Endothelial cell of umbilical vein (primary cell): ENCODE results near the gene C6orf89. TPM values are rescaled to one million over a fixed set of nuclear protein-coding genes. Genes with fewer than 3 reads are reported as not detected.

Source experiments
- BruUV-seq: library from RNA; stranded (reverse); fragments of 400-500 nt; replicated peaks from 2 replicates; lab custom pipeline; 2021; lab: Mats Ljungman, UMichigan
- CTCF ChIA-PET: fragments of 300-600, 350-600 bp; sonication (Branson Sonifier 250); formaldehyde crosslinking; loops from one replicate; lab custom pipeline; 2021; ENCODE audit warnings: antibody characterized with exemption, inconsistent platforms; lab: Charles Lee
- POLR2A ChIA-PET: fragments of 300-600, 350-600 bp; sonication (Branson Sonifier 250); formaldehyde crosslinking; loops from one replicate; lab custom pipeline; 2021; ENCODE audit warnings: antibody characterized with exemption, inconsistent platforms; lab: Charles Lee
- DNase-seq: peaks from one replicate; pipeline ENCODE4 v3.0.0-alpha.2; 2011; ENCODE audit warnings: low read depth, low spot score
- FAIRE-seq: peaks from 2 replicates; lab custom pipeline; 2011; peaks lifted over from hg19 to GRCh38; lab: Jason Lieb, UNC
- H2AFZ ChIP-seq: 2 replicates; pipeline ENCODE4 v1.6.0; 2012; ENCODE audit warnings: low read depth, low read length, control low read depth, inconsistent platforms
- H3K27ac ChIP-seq: 2 replicates; pipeline ENCODE4 v1.5.1; 2011; ENCODE audit warnings: low read depth, mild to moderate bottlenecking, control low read depth, low read length, moderate library complexity; ENCODE audit not compliant: insufficient read depth
- H3K27me3 ChIP-seq, 2 experiments: 2 replicates each; pipeline versions ENCODE4 v1.6.0 to v1.6.1; 2011; ENCODE audit warnings: low read length in 2 of 2, mixed read lengths in 1 of 2; ENCODE audit not compliant: control insufficient read depth in 2 of 2, insufficient read depth in 2 of 2
- H3K36me3 ChIP-seq, 2 experiments: 2 replicates in 1 of 2; 3 replicates in 1 of 2; pipeline ENCODE4 v1.5.1; 2011; ENCODE audit warnings: low read length in 2 of 2, mild to moderate bottlenecking in 1 of 2, moderate library complexity in 1 of 2; ENCODE audit not compliant: control insufficient read depth in 2 of 2, insufficient read depth in 2 of 2; ENCODE audit errors: extremely low read depth in 1 of 2
- H3K4me1 ChIP-seq: 3 replicates; pipeline ENCODE4 v1.5.1; 2011; ENCODE audit warnings: mild to moderate bottlenecking, low read length; ENCODE audit not compliant: control insufficient read depth, insufficient read depth; ENCODE audit errors: extremely low read depth
- H3K4me2 ChIP-seq: 2 replicates; pipeline ENCODE4 v1.6.1; 2011; ENCODE audit warnings: low read length, control low read depth, mixed read lengths; ENCODE audit not compliant: insufficient read depth
- H3K4me3 ChIP-seq, 3 experiments: fragments of 200-600 bp in 1 of 3; sonication (generic), shearing (Covaris generic) in 1 of 3; replicated peaks in 1 of 3; 2 replicates each; pipeline ENCODE4 v1.5.1; 2011 to 2016; ENCODE audit warnings: control low read depth in 3 of 3, low read length in 3 of 3, mild to moderate bottlenecking in 2 of 3, inconsistent platforms in 1 of 3, low read depth in 1 of 3, moderate library complexity in 1 of 3; ENCODE audit not compliant: insufficient read depth in 1 of 3
- H3K79me2 ChIP-seq: 2 replicates; pipeline ENCODE4 v1.6.0; 2012; ENCODE audit warnings: low read length, inconsistent platforms; ENCODE audit not compliant: control insufficient read depth, insufficient read depth
- H3K9ac ChIP-seq: replicated peaks from 2 replicates; pipeline ENCODE3; 2011; ENCODE audit warnings: low read length, control low read depth; ENCODE audit not compliant: insufficient read depth; ENCODE audit errors: extremely low read depth
- H3K9me1 ChIP-seq: replicated peaks from 3 replicates; pipeline ENCODE4 v1.6.0; 2011; ENCODE audit warnings: mild to moderate bottlenecking, low read length; ENCODE audit not compliant: control insufficient read depth, insufficient read depth; ENCODE audit errors: extremely low read depth
- H3K9me3 ChIP-seq: replicated peaks from 2 replicates; pipeline ENCODE4 v1.5.1; 2012; ENCODE audit warnings: low read length, inconsistent platforms; ENCODE audit not compliant: control insufficient read depth, insufficient read depth
- H4K20me1 ChIP-seq: replicated peaks from 2 replicates; pipeline ENCODE3; 2011; ENCODE audit warnings: mild to moderate bottlenecking, low read length; ENCODE audit not compliant: control insufficient read depth, insufficient read depth; ENCODE audit errors: extremely low read depth
- EZH2 ChIP-seq: IDR thresholded peaks from 2 replicates; pipeline ENCODE4 v1.6.1; 2012; ENCODE audit warnings: borderline replicate concordance, low read depth, mild to moderate bottlenecking, moderate library complexity, low read length, inconsistent platforms; ENCODE audit not compliant: severe bottlenecking
- FOS ChIP-seq: IDR thresholded peaks from 2 replicates; pipeline ENCODE4 v1.6.1; 2011; ENCODE audit warnings: mild to moderate bottlenecking, low read length, moderate library complexity, borderline replicate concordance; ENCODE audit not compliant: insufficient read depth
- GATA2 ChIP-seq: IDR thresholded peaks from 2 replicates; pipeline ENCODE4 v1.7.0; 2011; ENCODE audit warnings: low read depth, mild to moderate bottlenecking, moderate library complexity, mixed read lengths, low read length; ENCODE audit not compliant: insufficient read length, insufficient read depth
- JUN ChIP-seq: IDR thresholded peaks from 2 replicates; pipeline ENCODE4 v1.6.1; 2011; ENCODE audit warnings: borderline replicate concordance, low read depth; ENCODE audit not compliant: insufficient read length, insufficient read depth
- MAX ChIP-seq: IDR thresholded peaks from 2 replicates; pipeline ENCODE4 v1.6.1; 2011; ENCODE audit not compliant: insufficient read depth, insufficient read length
- MYC ChIP-seq: IDR thresholded peaks from one replicate; pipeline ENCODE4 v1.6.1; 2011; ENCODE audit warnings: mild to moderate bottlenecking, low read depth, low read length
- POLR2A ChIP-seq: IDR thresholded peaks from 2 replicates; pipeline ENCODE4 v1.6.1; 2012; ENCODE audit warnings: low read depth, mild to moderate bottlenecking, control low read depth, low read length
- POLR2AphosphoS5 ChIP-seq: IDR thresholded peaks from 2 replicates; pipeline ENCODE4 v1.6.1; 2012; ENCODE audit warnings: low read depth, mild to moderate bottlenecking, control low read depth, low read length, moderate library complexity; ENCODE audit not compliant: insufficient read depth
- dilution Hi-C: fragments of 300-500 bp; cut with MboI; formaldehyde crosslinking; loops from one replicate; pipeline ENCODE4 v1.15.0; 2019; ENCODE audit warnings: low sequenced_read_pairs; ENCODE audit not compliant: extremely low pct_ligation_motif_present
- intact Hi-C: fragments of 100-400 bp; cut with micrococcal nuclease; formaldehyde crosslinking; loops from one replicate; pipeline ENCODE4 v1.10.0; 2022
- polyA plus RNA-seq, 4 experiments: library from polyadenylated mRNA; depleted of rRNA in 3 of 4; stranded (reverse) in 3 of 4; unstranded in 1 of 4; fragments of >200 nt; gene quantifications; 2 replicates each; pipeline versions ENCODE4 v1.2.1 to v1.2.3, GENCODE V29; 2011 to 2012; ENCODE audit warnings: missing spikeins in 1 of 4
- total RNA-seq: library from RNA; stranded (reverse); gene quantifications from 2 replicates; pipeline ENCODE4 v1.2.3, GENCODE V29; 2021
- TF ChIP-seq, protein P1 (sequence below), 2 donors: IDR thresholded peaks; 1 replicate in 1 of 2; 2 replicates in 1 of 2; pipeline ENCODE4 v1.5.1; 2011; ENCODE audit warnings: low read length in 2 of 2, mild to moderate bottlenecking in 2 of 2, moderate library complexity in 2 of 2, control low read depth in 1 of 2, inconsistent platforms in 1 of 2, low read depth in 1 of 2; ENCODE audit not compliant: insufficient read depth in 1 of 2; ENCODE audit errors: extremely low read depth in 1 of 2

Gene C6orf89
- total and polyA plus RNA-seq, 2 donors (not counting 3 experiments of a cell fraction or from before 2014, with no cell fraction given) = 18.2 to 34.0 TPM

- H3K4me2 ChIP-seq = no peak overlapping the region
- no peak overlapping the region for H3K9ac ChIP-seq
- no peaks in the 10 kb centered on the region for H3K9me1 ChIP-seq
- no TSS peak for BruUV-seq
- peaks cover 6 to 7% of the 10 kb centered on the region in 2 experiments for H3K36me3 ChIP-seq
- no peak overlapping the region for H3K27ac ChIP-seq
- FAIRE-seq (no peak), DNase-seq (no peak)
- dilution Hi-C loops = no loop called here
- CTCF ChIA-PET = interaction anchor here (0.9 to 1.1 kb wide), 2 partner anchors 10 to 94 kb away, joined by 4 read pairs; no protein-coding TSS in a partner anchor
- no peaks in the 10 kb centered on the region for H4K20me1 ChIP-seq
- H3K9me3 ChIP-seq = no peaks in the 10 kb centered on the region
- TF ChIP-seq MYC (no peak), POLR2AphosphoS5 (no peak)
- no peaks in the 10 kb centered on the region for H3K4me1 ChIP-seq
- POLR2A ChIA-PET = no interaction called here
- no peak overlapping the region for H3K4me3 ChIP-seq
- no peaks in the 10 kb centered on the region for H3K79me2 ChIP-seq
- H2AFZ ChIP-seq = no peak overlapping the region
- H3K27me3 ChIP-seq = no peaks in the 10 kb centered on the region
- intact Hi-C loops = no loop called here
Measured at GRCh38 chr6:36924131-36924530, 38.4 kb downstream of the C6orf89 start.

GRCh38 chr6:36924778-36925374, 39.1 kb downstream of the C6orf89 start:
- H3K9me1 ChIP-seq = no peaks in the 10 kb centered on the region
- no peaks in the 10 kb centered on the region for H3K4me1 ChIP-seq
- H3K9me3 ChIP-seq = no peaks in the 10 kb centered on the region
- dilution Hi-C loops (no loop called here), intact Hi-C loops (no loop called here)
- H3K36me3 ChIP-seq = peaks cover 5 to 7% of the 10 kb centered on the region in 2 experiments
- H3K4me3 ChIP-seq = no peak overlapping the region
- DNase-seq (no peak), FAIRE-seq (no peak)
- H3K27me3 ChIP-seq = no peaks in the 10 kb centered on the region
- H4K20me1 ChIP-seq = no peaks in the 10 kb centered on the region
- no peak overlapping the region for H2AFZ ChIP-seq
- ChIA-PET CTCF (interaction anchor here (0.9 to 1.1 kb wide), 2 partner anchors 11 to 93 kb away, joined by 4 read pairs; no protein-coding TSS in a partner anchor), POLR2A (no interaction called here)
- H3K27ac ChIP-seq = no peak overlapping the region
- H3K9ac ChIP-seq = no peak overlapping the region
- H3K79me2 ChIP-seq = no peaks in the 10 kb centered on the region
- BruUV-seq = no TSS peak
- no peak overlapping the region for H3K4me2 ChIP-seq
- TF ChIP-seq MYC (no peak), JUN (no peak), GATA2 (no peak), MAX (no peak), EZH2 (no peak), FOS (no peak), POLR2AphosphoS5 (no peak), POLR2A (no peak)
- TF ChIP-seq, protein P1, sequence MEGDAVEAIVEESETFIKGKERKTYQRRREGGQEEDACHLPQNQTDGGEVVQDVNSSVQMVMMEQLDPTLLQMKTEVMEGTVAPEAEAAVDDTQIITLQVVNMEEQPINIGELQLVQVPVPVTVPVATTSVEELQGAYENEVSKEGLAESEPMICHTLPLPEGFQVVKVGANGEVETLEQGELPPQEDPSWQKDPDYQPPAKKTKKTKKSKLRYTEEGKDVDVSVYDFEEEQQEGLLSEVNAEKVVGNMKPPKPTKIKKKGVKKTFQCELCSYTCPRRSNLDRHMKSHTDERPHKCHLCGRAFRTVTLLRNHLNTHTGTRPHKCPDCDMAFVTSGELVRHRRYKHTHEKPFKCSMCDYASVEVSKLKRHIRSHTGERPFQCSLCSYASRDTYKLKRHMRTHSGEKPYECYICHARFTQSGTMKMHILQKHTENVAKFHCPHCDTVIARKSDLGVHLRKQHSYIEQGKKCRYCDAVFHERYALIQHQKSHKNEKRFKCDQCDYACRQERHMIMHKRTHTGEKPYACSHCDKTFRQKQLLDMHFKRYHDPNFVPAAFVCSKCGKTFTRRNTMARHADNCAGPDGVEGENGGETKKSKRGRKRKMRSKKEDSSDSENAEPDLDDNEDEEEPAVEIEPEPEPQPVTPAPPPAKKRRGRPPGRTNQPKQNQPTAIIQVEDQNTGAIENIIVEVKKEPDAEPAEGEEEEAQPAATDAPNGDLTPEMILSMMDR (IDR thresholded peaks at IDR 0.05; ENCODE audit: extremely low read depth in 1 of 2, insufficient read depth in 1 of 2, low read depth in 1 of 2, low read length in 2 of 2) = no peak
